ENCODE results near the gene HCN3.
"Not testable (repeated sequence)": the region's sequence is repeated elsewhere in the genome, so short reads cannot be mapped to it uniquely, and the experiment has no call there.

HCN3 gene

GRCh38 chr1:155284476-155284875 lies 7.2 kb downstream of the HCN3 start:
- no peaks in the 10 kb centered on the region for H3K27me3 Mint-ChIP-seq (ENCODE audit: low read depth)

GRCh38 chr1:155285063-155285462 lies 7.8 kb downstream of the HCN3 start:
- Mint-ChIP-seq H3K36me3 (ENCODE audit: low read depth) (no peaks in the 10 kb centered on the region), H3K27ac (no peak overlapping the region), H3K4me3 (no peak overlapping the region), H3K27me3 (ENCODE audit: low read depth) (peaks cover 2% of the 10 kb centered on the region), H3K9me3 (no peaks in the 10 kb centered on the region), H3K4me1 (ENCODE audit: low read depth) (no peaks in the 10 kb centered on the region)
- no peak for DNase-seq (ENCODE audit: low spot score)

More at GRCh38 chr1:155284476-155284875, 7.2 kb downstream of the HCN3 start:
- no peak for DNase-seq (ENCODE audit: low spot score)
- no peak overlapping the region for H3K27ac Mint-ChIP-seq
- no peaks in the 10 kb centered on the region for H3K4me1 Mint-ChIP-seq (ENCODE audit: low read depth)
- H3K36me3 Mint-ChIP-seq (ENCODE audit: low read depth): no peaks in the 10 kb centered on the region
- H3K4me3 Mint-ChIP-seq: no peak overlapping the region
- no peaks in the 10 kb centered on the region for H3K9me3 Mint-ChIP-seq

- Mint-ChIP-seq H3K4me3 (no peak overlapping the region), H3K27ac (no peak overlapping the region), H3K36me3 (ENCODE audit: low read depth) (no peaks in the 10 kb centered on the region), H3K27me3 (ENCODE audit: low read depth) (peaks cover 3% of the 10 kb centered on the region), H3K9me3 (no peaks in the 10 kb centered on the region), H3K4me1 (ENCODE audit: low read depth) (no peaks in the 10 kb centered on the region)
- DNase-seq (ENCODE audit: low spot score): no peak
Measured at GRCh38 chr1:155285631-155286044, 8.4 kb downstream of the HCN3 start.

- Mint-ChIP-seq H3K27ac (no peak overlapping the region), H3K27me3 (ENCODE audit: low read depth) (peaks cover 3% of the 10 kb centered on the region), H3K4me3 (no peak overlapping the region), H3K4me1 (ENCODE audit: low read depth) (no peaks in the 10 kb centered on the region), H3K9me3 (no peaks in the 10 kb centered on the region), H3K36me3 (ENCODE audit: low read depth) (no peaks in the 10 kb centered on the region)
- DNase-seq (ENCODE audit: low spot score): no peak
Measured at GRCh38 chr1:155286544-155286943, 9.3 kb downstream of the HCN3 start.

- no peaks in the 10 kb centered on the region for H3K4me1 Mint-ChIP-seq (ENCODE audit: low read depth)
- H3K27ac Mint-ChIP-seq: no peak overlapping the region
- H3K4me3 Mint-ChIP-seq: no peak overlapping the region
- peaks cover 6% of the 10 kb centered on the region for H3K27me3 Mint-ChIP-seq (ENCODE audit: low read depth)
- H3K9me3 Mint-ChIP-seq: no peaks in the 10 kb centered on the region
- H3K36me3 Mint-ChIP-seq (ENCODE audit: low read depth): no peaks in the 10 kb centered on the region
- DNase-seq (ENCODE audit: low spot score): no peak
Measured at GRCh38 chr1:155287987-155288543, 10.8 kb downstream of the HCN3 start.

- H3K36me3 Mint-ChIP-seq (ENCODE audit: low read depth); H3K4me3 Mint-ChIP-seq; DNase-seq (ENCODE audit: low spot score); H3K27ac Mint-ChIP-seq; H3K4me1 Mint-ChIP-seq (ENCODE audit: low read depth); H3K9me3 Mint-ChIP-seq: not testable (repeated sequence)
- H3K27me3 Mint-ChIP-seq (ENCODE audit: low read depth): peaks cover 29% of the 10 kb centered on the region
Measured at GRCh38 chr1:155291006-155291405, 13.7 kb downstream of the HCN3 start.

- peaks cover 9% of the 10 kb centered on the region for H3K4me1 Mint-ChIP-seq (ENCODE audit: low read depth)
- peaks cover 47% of the 10 kb centered on the region for H3K27me3 Mint-ChIP-seq (ENCODE audit: low read depth)
- H3K9me3 Mint-ChIP-seq: no peaks in the 10 kb centered on the region
- DNase-seq (ENCODE audit: low spot score): no peak
- no peaks in the 10 kb centered on the region for H3K36me3 Mint-ChIP-seq (ENCODE audit: low read depth)
- no peak overlapping the region for H3K27ac Mint-ChIP-seq
- H3K4me3 Mint-ChIP-seq: no peak overlapping the region
Measured at GRCh38 chr1:155293086-155293749, 16.0 kb downstream of the HCN3 start.

- DNase-seq (ENCODE audit: low spot score): no peak
- H3K27me3 Mint-ChIP-seq (ENCODE audit: low read depth): peaks cover 47% of the 10 kb centered on the region
- H3K27ac Mint-ChIP-seq: no peak overlapping the region
- H3K9me3 Mint-ChIP-seq: no peaks in the 10 kb centered on the region
- peak overlapping the region; percentile 66 for H3K4me3 Mint-ChIP-seq
- H3K4me1 Mint-ChIP-seq (ENCODE audit: low read depth): peaks cover 11% of the 10 kb centered on the region
- no peaks in the 10 kb centered on the region for H3K36me3 Mint-ChIP-seq (ENCODE audit: low read depth)
Measured at GRCh38 chr1:155294520-155295182, 17.4 kb downstream of the HCN3 start.

GRCh38 chr1:155295183-155295941 lies 18.1 kb downstream of the HCN3 start:
- H3K4me1 Mint-ChIP-seq (ENCODE audit: low read depth): peaks cover 11% of the 10 kb centered on the region
- no peak for DNase-seq (ENCODE audit: low spot score)
- H3K27me3 Mint-ChIP-seq (ENCODE audit: low read depth): peaks cover 44% of the 10 kb centered on the region
- no peak overlapping the region for H3K4me3 Mint-ChIP-seq
- no peaks in the 10 kb centered on the region for H3K9me3 Mint-ChIP-seq
- no peak overlapping the region for H3K27ac Mint-ChIP-seq
- H3K36me3 Mint-ChIP-seq (ENCODE audit: low read depth): no peaks in the 10 kb centered on the region

GRCh38 chr1:155295942-155296267 lies 18.6 kb downstream of the HCN3 start:
- Mint-ChIP-seq H3K36me3 (ENCODE audit: low read depth) (no peaks in the 10 kb centered on the region), H3K4me3 (no peak overlapping the region)

GRCh38 chr1:155296661-155297060 lies 19.4 kb downstream of the HCN3 start:
- Mint-ChIP-seq H3K4me3 (no peak overlapping the region), H3K9me3 (no peaks in the 10 kb centered on the region), H3K27ac (no peak overlapping the region), H3K36me3 (ENCODE audit: low read depth) (no peaks in the 10 kb centered on the region), H3K4me1 (ENCODE audit: low read depth) (peaks cover 11% of the 10 kb centered on the region), H3K27me3 (ENCODE audit: low read depth) (peaks cover 44% of the 10 kb centered on the region)
- no peak for DNase-seq (ENCODE audit: low spot score)

More at GRCh38 chr1:155295942-155296267, 18.6 kb downstream of the HCN3 start:
- Mint-ChIP-seq H3K27ac (no peak overlapping the region), H3K4me1 (ENCODE audit: low read depth) (peaks cover 11% of the 10 kb centered on the region), H3K9me3 (no peaks in the 10 kb centered on the region), H3K27me3 (ENCODE audit: low read depth) (peaks cover 44% of the 10 kb centered on the region)
- DNase-seq (ENCODE audit: low spot score): no peak

- Mint-ChIP-seq H3K27ac (no peak overlapping the region), H3K4me3 (no peak overlapping the region)
Measured at GRCh38 chr1:155297384-155297783, 20.1 kb downstream of the HCN3 start.

GRCh38 chr1:155300024-155300423 lies 22.8 kb downstream of the HCN3 start:
- Mint-ChIP-seq H3K36me3 (ENCODE audit: low read depth) (no peaks in the 10 kb centered on the region), H3K27me3 (ENCODE audit: low read depth) (peaks cover 25% of the 10 kb centered on the region), H3K4me1 (ENCODE audit: low read depth) (peaks cover 7% of the 10 kb centered on the region), H3K27ac (no peak overlapping the region), H3K9me3 (no peaks in the 10 kb centered on the region), H3K4me3 (no peak overlapping the region)
- no peak for DNase-seq (ENCODE audit: low spot score)

More at GRCh38 chr1:155297384-155297783, 20.1 kb downstream of the HCN3 start:
- H3K4me1 Mint-ChIP-seq (ENCODE audit: low read depth): peaks cover 11% of the 10 kb centered on the region
- H3K36me3 Mint-ChIP-seq (ENCODE audit: low read depth): no peaks in the 10 kb centered on the region
- H3K9me3 Mint-ChIP-seq: no peaks in the 10 kb centered on the region
- H3K27me3 Mint-ChIP-seq (ENCODE audit: low read depth): peaks cover 41% of the 10 kb centered on the region
- DNase-seq (ENCODE audit: low spot score): no peak

All from T-helper 2 cell treated with Interferon-gamma antibody and Interleukin-4, amounts not matched to agents 5 μg/mL and 100 μg/mL, for 36 hours (primary cell).